GM19372 (cell line): ENCODE results near the gene CTNNA2.

Experiments
- ATAC-seq: cut with Tn5 transposase; IDR thresholded peaks from one replicate; pipeline ENCODE4 v1.9.1; 2021; ENCODE audit warnings: mild to moderate bottlenecking, low read depth, moderate library complexity; ENCODE audit not compliant: unreplicated experiment

CTNNA2 gene

DNA sequence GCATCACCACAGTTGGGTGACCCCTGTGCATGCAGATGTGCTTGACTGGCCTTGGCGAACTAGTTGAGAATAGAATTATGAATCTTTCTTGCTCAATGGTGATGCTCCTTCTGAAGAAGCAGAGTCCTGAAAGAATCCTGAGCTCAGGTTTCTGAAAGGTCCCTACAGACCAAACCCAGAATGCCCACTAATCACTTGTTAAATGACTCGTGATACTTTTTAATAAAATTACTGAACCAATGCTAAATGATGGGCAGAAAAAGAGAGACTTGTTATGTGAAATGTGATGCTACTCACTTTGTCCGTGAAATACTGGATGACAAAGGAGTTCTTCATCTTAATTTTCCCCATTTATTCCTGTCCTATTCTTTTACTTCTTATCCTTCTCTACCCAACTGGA is 1055.2 kb downstream of the CTNNA2 start:
- no peak for ATAC-seq

DNA sequence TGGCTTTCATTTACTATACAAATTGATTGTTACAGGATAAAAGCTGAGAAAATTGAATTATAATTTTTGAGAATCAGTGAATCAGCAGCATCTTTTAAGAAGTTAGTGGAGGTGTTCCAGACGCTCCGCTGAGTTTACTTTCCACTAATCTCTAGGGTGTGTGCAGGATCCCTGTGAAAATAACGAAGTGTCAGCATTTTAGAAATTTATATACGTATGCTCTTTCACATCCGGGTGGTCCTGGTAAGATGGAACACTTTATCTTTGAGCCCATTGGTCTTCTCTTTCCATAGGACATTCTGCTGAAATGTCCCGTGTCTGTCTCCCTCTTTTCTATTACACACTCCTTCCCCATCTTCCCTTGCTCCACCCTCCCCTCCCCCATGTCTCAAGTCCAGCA is 1060.3 kb downstream of the CTNNA2 start:
- ATAC-seq = no peak

DNA sequence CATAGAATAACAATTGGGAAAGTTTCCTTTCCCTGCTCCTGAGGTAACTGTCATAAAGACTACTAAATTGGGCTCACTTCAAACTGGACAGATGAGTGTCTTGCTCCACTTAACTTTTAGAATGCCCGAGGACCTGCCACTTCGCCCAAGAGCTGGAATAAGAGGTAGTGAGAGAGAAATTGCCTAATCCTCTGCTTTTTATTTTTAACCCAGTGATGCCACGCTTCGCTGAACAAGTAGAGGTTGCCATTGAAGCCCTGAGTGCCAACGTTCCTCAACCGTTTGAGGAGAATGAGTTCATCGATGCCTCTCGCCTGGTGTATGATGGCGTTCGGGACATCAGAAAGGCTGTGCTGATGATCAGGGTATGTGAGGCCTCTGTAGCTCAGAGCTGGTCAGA is 1061.1 kb downstream of the CTNNA2 start:
- ATAC-seq = no peak

DNA sequence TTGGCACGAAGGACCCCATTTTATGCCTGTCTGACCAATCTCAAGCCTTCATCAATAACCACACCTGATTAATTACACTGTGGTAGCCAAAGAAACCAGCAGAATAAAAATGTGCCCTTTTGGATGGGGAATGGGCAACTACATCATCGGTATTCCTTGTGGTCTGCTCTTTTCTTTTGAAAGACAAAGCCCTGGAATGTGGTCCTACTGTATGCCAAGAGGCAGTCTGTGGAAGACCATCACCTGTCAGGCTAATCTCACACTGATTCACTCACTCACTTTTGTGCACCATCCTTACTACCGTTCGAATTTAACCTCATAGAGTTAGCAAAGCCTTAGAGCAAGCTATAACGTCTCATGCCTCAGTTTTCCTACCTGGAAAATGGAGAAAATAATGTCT is 1066.9 kb downstream of the CTNNA2 start:
- no peak for ATAC-seq

DNA sequence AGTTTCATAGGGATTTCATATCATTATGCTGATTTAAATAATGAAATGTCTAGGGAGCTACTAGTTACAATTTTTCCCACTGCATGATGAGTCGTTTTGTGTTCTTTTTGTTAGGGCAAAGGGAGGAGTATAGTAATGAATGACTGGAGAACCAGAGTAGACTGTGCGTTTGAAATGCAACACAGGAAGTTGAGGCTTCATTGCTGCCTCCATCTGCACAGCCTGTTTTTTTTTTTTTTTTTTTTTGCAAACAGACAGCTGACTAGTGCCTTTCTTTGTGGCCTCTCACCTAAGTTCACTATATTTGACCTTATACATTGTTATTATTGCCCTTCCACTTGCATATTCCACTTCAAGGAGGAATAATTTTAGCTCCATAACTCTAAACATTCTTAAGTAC is 1078.4 kb downstream of the CTNNA2 start:
- ATAC-seq = no peak

DNA sequence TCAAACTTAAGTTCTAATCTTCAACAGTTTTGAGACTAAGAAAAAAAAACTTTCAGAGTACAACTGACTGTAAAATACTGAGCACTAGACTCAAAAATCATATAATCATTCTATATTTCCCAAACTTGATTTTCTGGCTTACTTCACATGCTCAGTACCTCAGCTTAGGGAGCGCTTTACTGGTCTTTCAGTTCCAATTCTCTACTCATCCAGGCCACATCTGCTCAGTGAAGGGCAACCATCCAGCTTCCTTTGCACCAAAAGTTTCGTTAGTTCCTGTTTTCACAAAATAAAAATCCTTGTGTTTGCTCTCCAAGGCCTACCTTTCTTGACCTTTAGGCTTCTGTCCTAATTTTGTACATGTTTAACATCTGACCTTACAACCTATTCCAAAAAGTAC is 1079.3 kb downstream of the CTNNA2 start:
- no peak for ATAC-seq

- ATAC-seq = no peak
Observed at GRCh38 chr2:80610108-80610507, 1097.3 kb downstream of the CTNNA2 start.

DNA sequence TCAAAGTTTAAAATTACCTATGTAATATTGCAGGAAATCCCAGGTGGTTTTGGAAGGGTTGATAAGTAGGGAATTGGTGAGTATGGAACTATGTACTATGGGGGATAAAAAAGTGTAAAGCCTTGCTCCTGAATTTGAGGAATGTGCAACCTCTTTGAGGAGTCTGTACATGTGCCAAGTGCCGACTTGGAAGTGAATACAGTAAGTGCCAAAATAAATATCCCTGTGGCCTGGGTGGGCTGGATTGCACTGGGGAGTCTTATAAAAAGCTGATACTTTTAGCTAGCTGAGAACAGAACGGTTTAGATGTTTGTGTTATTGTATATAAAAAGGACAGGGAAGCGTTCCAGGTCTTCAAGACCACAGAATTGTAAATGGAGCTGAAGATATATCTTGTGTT is 1108.8 kb downstream of the CTNNA2 start:
- no peak for ATAC-seq

DNA sequence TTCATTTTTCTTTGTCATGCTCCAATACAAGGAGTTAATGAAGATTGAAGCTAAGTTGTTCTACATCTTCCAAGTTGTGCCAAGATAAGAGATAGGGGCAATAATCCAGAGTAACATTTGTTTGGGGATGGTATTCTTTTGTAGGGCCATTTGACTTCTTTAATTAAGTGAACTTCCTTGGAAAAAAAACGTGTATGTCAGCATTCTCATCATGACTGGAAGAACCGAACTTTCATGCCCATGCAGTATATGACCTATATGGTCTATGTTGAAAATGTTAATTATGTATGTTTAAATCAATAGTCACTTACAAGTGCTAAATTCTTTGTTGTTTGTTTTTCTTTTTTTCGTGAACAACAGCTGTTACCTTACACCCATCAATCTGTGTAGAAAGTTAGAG is 1111.2 kb downstream of the CTNNA2 start:
- no peak for ATAC-seq

GRCh38 chr2:80634590-80634989 is 1121.7 kb downstream of the CTNNA2 start:
- ATAC-seq = no peak

GRCh38 chr2:80638783-80639182 is 1125.9 kb downstream of the CTNNA2 start:
- no peak for ATAC-seq

GRCh38 chr2:80642465-80642864 is 1129.6 kb downstream of the CTNNA2 start:
- ATAC-seq = no peak

- no peak for ATAC-seq
Observed at GRCh38 chr2:80643598-80643997, 1130.7 kb downstream of the CTNNA2 start.

GRCh38 chr2:80651435-80651834 is 1138.6 kb downstream of the CTNNA2 start:
- ATAC-seq = no peak

- no peak for ATAC-seq
Observed at GRCh38 chr2:80655265-80655664, 1142.4 kb downstream of the CTNNA2 start.

DNA sequence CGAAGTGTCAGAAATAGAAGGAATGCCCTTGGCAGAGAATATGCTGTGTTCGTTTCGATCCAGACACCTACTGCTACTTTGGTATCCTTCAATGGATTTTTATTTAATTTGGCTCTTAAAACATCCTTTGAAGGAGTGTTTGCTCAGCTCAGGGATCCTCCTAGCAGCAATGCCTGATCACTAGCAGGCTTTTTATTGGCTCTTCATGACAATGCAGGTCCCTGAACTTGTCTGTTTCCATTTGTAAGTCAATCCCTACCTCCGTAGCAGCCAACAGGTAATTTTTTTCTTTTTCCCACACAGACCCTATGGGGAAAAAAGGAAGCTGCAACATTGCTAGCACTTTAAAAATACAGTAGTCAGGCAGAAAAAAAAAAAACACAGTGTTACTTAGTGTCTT is 1157.9 kb downstream of the CTNNA2 start:
- no peak for ATAC-seq

DNA sequence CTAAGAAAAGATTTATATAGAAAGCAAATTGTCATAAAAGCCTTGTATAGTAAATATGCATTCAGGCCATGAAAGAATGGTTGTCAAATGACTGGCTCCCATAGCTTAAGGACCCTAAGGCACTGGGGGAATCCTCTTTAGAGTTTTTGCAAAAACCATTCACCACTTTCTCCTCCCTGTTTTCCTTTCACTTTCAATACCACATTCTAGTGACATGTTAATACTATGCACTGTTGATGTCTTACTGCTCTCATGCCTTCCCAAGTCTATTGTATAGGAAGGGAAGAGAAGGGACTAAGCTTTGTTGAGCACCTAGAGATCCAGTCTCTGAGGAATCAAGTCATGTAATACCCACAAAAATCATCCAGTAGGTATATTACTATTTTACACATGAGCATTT is 1174.7 kb downstream of the CTNNA2 start:
- ATAC-seq = no peak

DNA sequence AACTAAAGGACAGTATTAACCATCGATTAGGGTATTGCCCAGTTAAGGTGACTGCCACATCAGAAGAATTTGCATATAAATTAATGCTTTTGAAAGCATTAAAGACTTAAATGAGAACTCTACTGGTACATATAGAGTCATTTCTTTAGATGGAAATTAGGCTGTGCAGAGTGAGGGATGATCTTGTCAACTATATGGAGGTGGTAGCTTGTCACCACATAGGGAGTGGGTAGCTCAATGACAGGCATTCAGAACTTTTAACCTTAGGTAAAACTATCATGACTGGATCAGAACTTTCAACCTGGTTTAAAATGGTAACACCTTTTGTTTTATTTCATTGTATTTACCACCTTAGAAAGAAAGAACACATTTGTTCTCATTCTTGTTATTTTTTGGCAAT is 1176.3 kb downstream of the CTNNA2 start:
- no peak for ATAC-seq
